Endometrial microvascular endothelial cells (primary cell): Measurements from ENCODE around the gene DLGAP3. TPM values are rescaled to one million over a fixed set of nuclear protein-coding genes. Genes with fewer than 3 reads are reported as not detected.

Experiments used
- in situ Hi-C: cut with HindIII; loops from 2 replicates; pipeline ENCODE4 v1.10.0; 2017; ENCODE audit warnings: low sequenced_read_pairs, low pct_unique_long_range_greater_than_20kb; ENCODE audit errors: inconsistent ontology term
- total RNA-seq: library from RNA; depleted of rRNA; stranded (reverse); fragments of >200 nt; gene quantifications from one replicate; pipeline ENCODE4 v1.2.3, GENCODE V29; 2015; ENCODE audit errors: inconsistent ontology term

DLGAP3 gene
- total RNA-seq, 1 donor from 2014 or later: not detected

DNA sequence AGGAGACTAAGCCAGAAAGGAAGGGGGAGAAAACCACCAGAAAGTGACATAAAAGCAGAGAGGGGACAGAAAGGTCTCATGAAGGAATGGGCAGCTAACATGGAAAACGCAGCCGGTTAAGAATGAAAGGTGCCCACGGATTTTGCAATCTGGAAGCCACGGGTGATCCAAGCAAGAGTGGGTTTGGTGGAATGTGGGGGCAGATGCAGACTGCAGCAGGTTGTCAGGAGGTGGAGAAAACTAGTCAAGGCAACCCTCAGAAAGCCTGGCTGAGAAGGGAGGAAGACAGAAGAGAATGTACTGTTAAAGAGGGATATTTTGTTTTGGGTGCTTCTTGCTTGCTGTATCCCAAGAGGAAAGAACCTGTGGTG lies 57.3 kb downstream of the DLGAP3 start:
- in situ Hi-C loops: no loop called here

GRCh38 chr1:34871443-34872132 lies 57.9 kb downstream of the DLGAP3 start:
- in situ Hi-C loops: no loop called here

DNA sequence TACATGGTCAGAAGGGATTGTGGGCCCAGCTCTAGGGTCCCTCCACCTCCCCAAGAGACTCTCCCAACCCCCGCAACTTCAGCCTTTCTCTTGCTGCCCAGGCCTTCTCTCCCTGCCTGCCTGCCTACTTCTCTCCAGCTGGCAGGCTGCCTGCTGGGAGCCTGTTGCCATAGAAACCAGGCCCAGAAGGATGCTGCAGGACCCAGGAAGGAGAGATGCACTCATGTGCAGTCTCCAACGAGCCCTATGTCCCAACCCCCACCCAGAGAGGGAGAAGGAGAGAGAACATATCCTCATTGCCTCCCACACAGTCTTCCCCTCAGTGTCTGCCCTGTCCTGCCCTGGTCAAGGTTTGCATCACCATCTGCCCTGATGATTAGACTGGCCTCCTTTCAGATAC lies 59.1 kb downstream of the DLGAP3 start:
- in situ Hi-C loops: no loop called here

- in situ Hi-C loops: loop anchor here (10.0 kb wide), 1 partner anchor 575 kb away; no protein-coding TSS in a partner anchor
Measured at GRCh38 chr1:34869760-34870159, 59.7 kb downstream of the DLGAP3 start.

DNA sequence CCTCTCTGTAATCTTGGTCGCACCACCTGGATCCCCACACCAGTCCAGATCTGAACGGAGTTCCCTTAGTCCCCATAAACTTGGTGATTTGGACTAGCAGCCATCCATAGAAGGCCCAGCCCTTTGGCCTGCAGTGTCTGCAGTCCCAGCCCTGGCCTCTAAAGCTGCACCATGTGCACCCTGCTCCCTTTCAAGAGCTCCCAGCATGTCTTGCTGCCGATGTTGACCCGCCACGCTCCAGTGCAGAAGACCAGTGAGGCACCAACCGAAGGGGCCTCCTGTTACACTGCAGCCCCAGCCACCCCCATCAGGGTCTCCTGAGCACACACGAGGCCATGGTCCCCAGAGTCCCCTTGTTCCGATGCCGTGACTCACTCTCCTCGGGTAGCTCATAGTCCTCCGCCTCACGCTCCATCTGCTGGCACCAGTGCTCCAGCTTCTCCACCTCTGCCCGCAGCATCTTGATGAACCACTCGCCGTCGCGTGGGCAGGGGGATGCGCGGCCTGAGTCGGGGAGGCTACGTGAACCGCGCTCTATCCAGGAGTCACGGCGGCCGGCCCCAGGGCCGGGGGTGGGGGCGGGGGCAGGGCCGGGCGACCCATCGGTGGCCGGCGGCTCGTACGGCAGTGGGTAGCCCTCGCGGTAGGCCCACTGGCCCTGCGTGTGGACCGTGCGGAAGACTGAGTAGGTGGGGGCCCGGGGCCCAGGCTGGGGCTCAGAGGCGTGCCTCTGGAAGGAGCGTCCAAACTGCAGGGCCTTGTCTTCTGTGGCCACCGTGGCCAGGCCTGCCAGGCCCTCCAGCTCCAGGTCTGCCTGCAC lies 61.0 kb downstream of the DLGAP3 start:
- in situ Hi-C loops: loop anchor here (10.0 kb wide), 1 partner anchor 576 kb away; no protein-coding TSS in a partner anchor

DNA sequence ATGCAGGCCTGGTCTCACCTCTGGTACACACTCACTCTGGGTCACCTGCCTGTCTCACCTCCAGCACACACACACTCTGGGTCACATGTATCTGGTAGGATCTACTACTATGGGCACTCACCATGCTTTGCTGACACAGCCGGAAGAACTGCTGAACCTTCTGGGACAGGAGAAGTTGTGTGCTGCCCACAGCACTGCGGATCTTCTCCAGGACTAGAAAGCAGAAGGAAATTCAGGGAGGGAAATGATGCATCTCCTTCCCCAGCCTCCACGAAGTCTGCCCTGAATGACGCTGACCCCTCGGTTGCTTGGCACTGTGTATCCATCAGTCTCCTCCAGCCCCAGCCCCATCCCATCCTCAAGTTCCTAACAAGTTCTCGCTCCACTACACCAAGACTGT lies 62.0 kb downstream of the DLGAP3 start:
- in situ Hi-C loops: loop anchor here (10.0 kb wide), 1 partner anchor 577 kb away; no protein-coding TSS in a partner anchor

GRCh38 chr1:34866762-34867109 lies 62.7 kb downstream of the DLGAP3 start:
- in situ Hi-C loops: loop anchor here (10.0 kb wide), 1 partner anchor 578 kb away; no protein-coding TSS in a partner anchor

DNA sequence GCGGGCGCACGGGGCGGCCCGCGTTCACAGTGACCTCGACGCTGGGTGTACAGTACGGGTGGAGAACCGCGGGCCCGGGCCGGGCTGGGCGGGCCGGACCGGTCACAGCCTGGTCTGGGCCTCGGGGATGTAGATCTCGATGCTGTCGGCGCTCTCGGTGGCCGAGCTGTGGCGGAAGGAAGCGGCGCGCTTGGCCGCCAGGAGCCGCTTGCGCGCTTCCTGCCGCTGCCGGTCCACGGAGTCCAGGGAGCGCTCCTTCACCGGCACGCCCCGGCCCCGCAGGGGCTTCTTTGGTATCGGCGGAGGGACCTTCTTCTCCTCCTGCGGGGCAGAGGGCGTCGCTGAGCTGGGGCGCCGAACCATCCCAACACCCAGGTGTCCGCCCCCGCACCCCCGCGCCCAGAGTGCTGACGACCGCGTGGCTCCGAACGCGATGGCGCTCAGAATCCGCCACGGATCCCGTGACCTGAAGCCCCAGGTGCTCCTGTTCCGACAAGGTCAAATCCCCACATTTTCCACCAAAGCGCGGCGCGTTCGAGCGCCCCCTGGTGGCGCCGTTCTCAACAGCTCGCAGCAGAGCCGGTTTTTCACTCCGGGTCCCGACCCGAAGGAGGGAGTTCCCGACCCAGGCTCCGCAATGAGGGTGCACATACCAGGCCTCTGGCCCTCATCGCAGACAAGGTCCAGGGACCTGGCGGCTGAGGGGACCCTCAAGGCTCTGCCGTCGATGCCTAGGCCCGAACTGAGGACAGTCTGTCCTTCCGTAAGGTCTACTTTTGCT lies 63.3 kb downstream of the DLGAP3 start:
- in situ Hi-C loops: loop anchor here (10.0 kb wide), 1 partner anchor 579 kb away; no protein-coding TSS in a partner anchor

GRCh38 chr1:34865573-34865972 lies 63.9 kb downstream of the DLGAP3 start:
- in situ Hi-C loops: loop anchor here (10.0 kb wide), 1 partner anchor 579 kb away; no protein-coding TSS in a partner anchor

DNA sequence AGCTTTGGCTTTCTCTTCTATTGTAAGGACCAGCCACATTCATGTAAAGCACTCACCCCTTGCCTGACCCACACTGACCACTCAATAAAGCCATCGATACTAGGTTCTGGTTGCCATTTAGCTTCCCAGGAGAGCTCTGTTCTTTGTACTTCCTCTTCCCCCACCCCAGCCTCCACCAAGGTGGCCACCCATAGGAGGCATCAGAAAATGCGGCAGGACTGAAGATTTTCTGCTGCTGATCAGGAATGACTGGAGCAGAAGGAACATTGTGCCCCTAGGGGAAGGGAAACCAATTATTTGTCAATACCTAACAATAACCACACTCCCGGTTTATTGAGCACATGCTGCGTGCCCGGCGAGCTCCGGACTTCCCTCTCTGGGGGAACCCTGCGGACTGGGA lies 64.7 kb downstream of the DLGAP3 start:
- in situ Hi-C loops: loop anchor here (10.0 kb wide), 1 partner anchor 580 kb away; no protein-coding TSS in a partner anchor

DNA sequence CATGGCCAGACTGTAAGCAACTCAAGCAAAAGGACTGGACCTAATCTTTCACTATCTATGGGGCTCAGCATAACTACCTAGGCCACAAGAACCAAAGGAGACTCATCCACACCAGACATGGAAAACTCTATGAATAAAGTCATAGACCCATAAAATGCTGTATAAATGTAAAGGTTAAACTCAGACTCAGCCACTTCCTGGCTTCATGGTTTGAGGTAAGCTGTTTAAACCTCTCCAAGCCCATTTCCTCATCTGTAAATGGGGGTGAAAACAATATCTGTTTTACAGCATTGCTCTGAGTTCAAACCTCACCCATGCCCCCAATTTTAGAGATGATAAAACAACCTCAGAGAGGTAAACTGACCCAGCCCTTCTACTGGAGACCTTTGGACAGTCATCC lies 65.9 kb downstream of the DLGAP3 start:
- in situ Hi-C loops: loop anchor here (10.0 kb wide), 1 partner anchor 581 kb away; no protein-coding TSS in a partner anchor

GRCh38 chr1:34859446-34860200 lies 69.8 kb downstream of the DLGAP3 start, which contains the start of gene SMIM12:
Gene SMIM12 (minus strand): TSS chr1:34859749. CDS start chr1:34855977, 3,772 bp downstream.
- in situ Hi-C loops: loop anchor here (10.0 kb wide), 1 partner anchor 585 kb away; no protein-coding TSS in a partner anchor

DNA sequence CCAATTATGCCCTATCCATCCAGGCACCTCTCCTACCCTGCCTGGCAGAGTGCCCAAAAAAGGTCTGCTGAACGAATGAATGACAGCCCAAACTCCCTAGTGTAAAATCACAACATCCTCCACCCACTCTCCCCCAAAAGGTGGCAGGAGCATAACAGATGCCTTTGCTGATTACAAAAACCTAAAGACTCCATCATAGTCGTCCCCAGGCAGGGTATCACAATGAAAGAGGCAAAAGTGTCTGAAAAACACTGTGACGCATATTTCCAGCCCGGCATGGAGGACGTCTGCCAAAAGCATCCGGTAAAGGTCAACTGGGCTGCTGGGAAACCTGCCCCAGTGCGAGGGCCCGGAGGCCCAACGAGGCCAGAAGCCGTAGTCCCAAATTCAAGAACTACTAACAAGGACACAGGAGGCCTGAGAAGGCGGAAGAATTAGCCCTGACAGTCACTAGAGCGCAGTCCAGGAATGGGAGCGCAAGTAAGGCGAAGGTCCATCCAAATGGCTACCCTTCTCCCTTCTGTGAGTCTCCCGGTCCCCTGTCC lies 70.5 kb downstream of the DLGAP3 start:
- in situ Hi-C loops: no loop called here

- in situ Hi-C loops: no loop called here
Measured at GRCh38 chr1:34856697-34857096, 72.8 kb downstream of the DLGAP3 start.

DNA sequence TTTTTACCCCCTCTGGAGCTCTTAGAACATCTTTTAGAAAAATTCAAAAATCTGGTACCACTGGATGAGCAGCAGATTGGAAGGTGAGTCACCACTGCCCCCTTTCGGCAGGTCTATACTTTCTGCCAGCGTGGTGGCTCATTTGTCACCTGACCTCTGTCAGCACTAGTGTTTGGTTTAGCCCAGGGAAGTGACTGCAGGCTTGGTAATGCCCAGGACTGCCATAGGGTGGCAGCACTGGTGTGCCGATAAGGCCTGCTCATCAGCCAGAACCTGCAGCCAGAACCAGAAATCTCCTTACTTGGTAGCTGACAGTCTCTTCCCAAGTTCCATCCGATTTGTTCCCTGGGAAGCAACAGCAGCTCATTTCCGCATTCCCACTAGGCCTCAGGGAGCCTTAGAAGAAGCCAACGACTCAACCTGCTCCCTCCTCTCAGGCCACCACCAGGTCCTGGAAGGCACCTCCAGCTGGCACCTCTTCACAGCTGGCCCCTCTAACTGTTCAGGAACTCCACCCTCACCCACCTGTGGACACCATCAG lies 76.7 kb downstream of the DLGAP3 start:
- in situ Hi-C loops: no loop called here

DNA sequence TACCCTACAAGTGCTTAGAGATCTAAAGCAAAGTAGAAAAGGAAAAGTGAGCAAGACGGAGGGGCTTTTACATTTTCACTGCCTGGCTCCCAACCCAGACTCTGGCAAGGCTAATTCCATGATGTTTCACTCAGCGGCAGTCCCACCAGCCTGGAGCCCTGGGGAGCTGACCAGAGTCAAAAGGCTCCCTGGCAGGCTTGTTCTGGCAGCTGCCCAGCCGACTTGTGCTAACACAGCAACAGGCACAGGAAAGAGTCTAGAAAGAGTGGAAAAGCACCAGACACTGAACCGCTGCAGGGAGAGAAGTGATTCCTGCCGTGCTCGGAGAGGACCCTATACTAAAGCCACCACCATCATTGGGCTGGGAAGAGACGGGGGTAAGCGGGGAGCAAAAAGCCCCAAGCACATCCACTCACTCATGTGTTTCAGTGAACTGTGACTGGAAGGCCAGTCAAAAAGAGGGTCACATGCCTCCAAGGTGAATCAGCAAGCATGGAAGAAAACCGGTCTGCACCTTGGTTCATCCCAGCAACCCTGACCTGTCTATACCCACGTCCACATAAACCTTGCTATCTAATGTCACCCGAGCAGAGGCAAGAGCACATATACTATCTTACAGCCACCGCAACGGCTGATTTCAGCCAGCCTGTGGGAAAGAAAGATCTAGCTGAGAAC lies 77.9 kb downstream of the DLGAP3 start:
- in situ Hi-C loops: no loop called here

DNA sequence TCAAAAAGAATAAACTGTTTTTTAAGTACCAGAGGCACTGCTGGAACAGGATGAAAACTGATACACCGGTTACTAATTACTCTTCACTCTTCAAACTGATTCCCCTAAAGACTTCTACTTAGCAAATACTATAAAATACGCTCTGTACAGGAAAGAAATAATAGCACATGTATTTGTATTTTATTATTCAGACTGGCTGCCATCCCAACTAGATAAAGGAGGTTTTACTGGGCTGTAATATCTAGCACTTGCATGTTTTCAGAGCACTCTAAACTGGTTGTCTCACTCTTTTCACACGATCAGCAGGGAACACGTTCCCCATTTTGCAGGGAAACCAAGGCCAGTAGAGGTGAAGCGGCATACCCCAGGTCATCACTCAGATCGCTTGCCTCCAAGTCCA lies 79.1 kb downstream of the DLGAP3 start:
- in situ Hi-C loops: no loop called here
